Uterus (tissue), 2 donors: Measurements from ENCODE around the gene CPOX.

Source experiments
- POLR2A ChIP-seq, 2 donors: fragments of 450-650 bp; IDR thresholded peaks; one replicate each; pipeline ENCODE4 v1.6.1; 2016; ENCODE audit warnings: antibody characterized with exemption in 2 of 2, mild to moderate bottlenecking in 1 of 2, moderate library complexity in 1 of 2
- TF ChIP-seq, protein P1 (sequence below), 4 experiments: fragments of 200-600 bp in 2 of 4; fragments of 450-650 bp in 2 of 4; sonication (generic) in 2 of 4; IDR thresholded peaks; one replicate each; pipeline ENCODE4 v1.5.1; 2016 to 2019; ENCODE audit warnings: antibody characterized with exemption in 4 of 4, mild to moderate bottlenecking in 2 of 4, moderate library complexity in 1 of 4

DNA sequence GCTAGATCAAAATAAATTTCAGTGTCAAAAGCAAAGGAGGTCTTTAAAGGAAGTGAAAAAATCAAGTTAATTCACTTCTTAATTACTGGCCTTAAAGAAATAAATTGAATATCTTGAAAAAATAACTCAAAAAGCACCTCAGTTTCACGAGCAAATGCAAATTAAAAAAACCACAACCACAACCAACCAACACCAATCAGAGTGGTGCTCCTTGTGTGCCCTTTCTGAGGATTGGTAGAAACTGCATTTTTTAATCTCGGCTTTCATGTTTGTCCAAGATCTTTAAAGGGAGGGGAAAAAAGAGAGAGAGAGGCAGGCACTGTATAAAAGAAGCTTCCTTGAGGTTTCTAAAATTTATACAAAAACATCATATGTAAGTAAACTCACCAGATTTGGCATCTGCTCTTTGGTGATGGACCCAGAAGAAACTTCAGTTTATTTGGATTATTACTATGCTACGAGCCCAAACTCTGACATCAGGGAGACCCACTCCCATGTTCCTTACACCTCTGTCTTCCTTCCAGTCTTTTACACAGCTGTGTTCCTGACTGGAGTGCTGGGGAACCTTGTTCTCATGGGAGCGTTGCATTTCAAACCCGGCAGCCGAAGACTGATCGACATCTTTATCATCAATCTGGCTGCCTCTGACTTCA is 61.7 kb downstream of the CPOX start, which contains the start of gene GPR15:
- TF ChIP-seq, protein P1, sequence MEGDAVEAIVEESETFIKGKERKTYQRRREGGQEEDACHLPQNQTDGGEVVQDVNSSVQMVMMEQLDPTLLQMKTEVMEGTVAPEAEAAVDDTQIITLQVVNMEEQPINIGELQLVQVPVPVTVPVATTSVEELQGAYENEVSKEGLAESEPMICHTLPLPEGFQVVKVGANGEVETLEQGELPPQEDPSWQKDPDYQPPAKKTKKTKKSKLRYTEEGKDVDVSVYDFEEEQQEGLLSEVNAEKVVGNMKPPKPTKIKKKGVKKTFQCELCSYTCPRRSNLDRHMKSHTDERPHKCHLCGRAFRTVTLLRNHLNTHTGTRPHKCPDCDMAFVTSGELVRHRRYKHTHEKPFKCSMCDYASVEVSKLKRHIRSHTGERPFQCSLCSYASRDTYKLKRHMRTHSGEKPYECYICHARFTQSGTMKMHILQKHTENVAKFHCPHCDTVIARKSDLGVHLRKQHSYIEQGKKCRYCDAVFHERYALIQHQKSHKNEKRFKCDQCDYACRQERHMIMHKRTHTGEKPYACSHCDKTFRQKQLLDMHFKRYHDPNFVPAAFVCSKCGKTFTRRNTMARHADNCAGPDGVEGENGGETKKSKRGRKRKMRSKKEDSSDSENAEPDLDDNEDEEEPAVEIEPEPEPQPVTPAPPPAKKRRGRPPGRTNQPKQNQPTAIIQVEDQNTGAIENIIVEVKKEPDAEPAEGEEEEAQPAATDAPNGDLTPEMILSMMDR (IDR thresholded peaks at IDR 0.05): no peak
- TF ChIP-seq POLR2A (IDR thresholded peaks at IDR 0.05): no peak
